Dedifferentiated amniotic fluid mesenchymal stem cell (primary cell): Measurements from ENCODE around the gene CIDEA.
"Not testable (repeated sequence)": the region's sequence is repeated elsewhere in the genome, so short reads cannot be mapped to it uniquely, and the experiment has no call there.

Experiments used
- DNase-seq: peaks from one replicate; pipeline ENCODE4 v3.0.0-alpha.2; 2016; ENCODE audit errors: extremely low spot score

The CIDEA gene

GRCh38 chr18:12238826-12239225 lies 15.3 kb upstream of the CIDEA start:
- no peak for DNase-seq

GRCh38 chr18:12239431-12239830 lies 14.7 kb upstream of the CIDEA start:
- DNase-seq, result no peak

GRCh38 chr18:12242658-12243260 lies 11.4 kb upstream of the CIDEA start:
- DNase-seq, result no peak

GRCh38 chr18:12243272-12243671 lies 10.9 kb upstream of the CIDEA start:
- DNase-seq, result not testable (repeated sequence)

GRCh38 chr18:12245793-12246135 lies 8.4 kb upstream of the CIDEA start:
- no peak for DNase-seq

- DNase-seq, result no peak
Observed at GRCh38 chr18:12246849-12247808, 7.0 kb upstream of the CIDEA start.

GRCh38 chr18:12247946-12248345 lies 6.2 kb upstream of the CIDEA start:
- DNase-seq, result no peak

GRCh38 chr18:12248926-12249720 lies 5.0 kb upstream of the CIDEA start:
- no peak for DNase-seq

GRCh38 chr18:12251311-12251710 lies 2.9 kb upstream of the CIDEA start:
- no peak for DNase-seq

- no peak for DNase-seq
Observed at GRCh38 chr18:12252061-12252460, 2.1 kb upstream of the CIDEA start.

GRCh38 chr18:12253027-12253426 lies 1.1 kb upstream of the CIDEA start:
- no peak for DNase-seq

- DNase-seq, result no peak
Observed at GRCh38 chr18:12253663-12254135, 462 bp upstream of the CIDEA start.

GRCh38 chr18:12254820-12255511 lies 805 bp downstream of the CIDEA start:
- no peak for DNase-seq

GRCh38 chr18:12255626-12256026 lies 1.5 kb downstream of the CIDEA start:
- no peak for DNase-seq

- DNase-seq, result no peak
Observed at GRCh38 chr18:12256951-12257350, 2.8 kb downstream of the CIDEA start.

- no peak for DNase-seq
Observed at GRCh38 chr18:12257996-12258718, 4.0 kb downstream of the CIDEA start.

- no peak for DNase-seq
Observed at GRCh38 chr18:12258719-12259705, 4.9 kb downstream of the CIDEA start.

- no peak for DNase-seq
Observed at GRCh38 chr18:12262748-12263147, 8.6 kb downstream of the CIDEA start.

GRCh38 chr18:12264864-12265263 lies 10.7 kb downstream of the CIDEA start:
- DNase-seq, result no peak
